ENCODE results near the gene CAMSAP1. TPM values are rescaled to one million over a fixed set of nuclear protein-coding genes. Genes with fewer than 3 reads are reported as not detected.

Gene CAMSAP1
- total and polyA plus RNA-seq, 10 donors, result 2.4 to 34.3 (median 19.8) TPM

GRCh38 chr9:135929656-135930445 is 22.5 kb upstream of the CAMSAP1 start:
- TF ChIP-seq POLR2AphosphoS5 (IDR thresholded peaks at IDR 0.05), result no peak
- no peak for TF ChIP-seq POLR2A (IDR thresholded peaks at IDR 0.05)
- TF ChIP-seq, protein P1, sequence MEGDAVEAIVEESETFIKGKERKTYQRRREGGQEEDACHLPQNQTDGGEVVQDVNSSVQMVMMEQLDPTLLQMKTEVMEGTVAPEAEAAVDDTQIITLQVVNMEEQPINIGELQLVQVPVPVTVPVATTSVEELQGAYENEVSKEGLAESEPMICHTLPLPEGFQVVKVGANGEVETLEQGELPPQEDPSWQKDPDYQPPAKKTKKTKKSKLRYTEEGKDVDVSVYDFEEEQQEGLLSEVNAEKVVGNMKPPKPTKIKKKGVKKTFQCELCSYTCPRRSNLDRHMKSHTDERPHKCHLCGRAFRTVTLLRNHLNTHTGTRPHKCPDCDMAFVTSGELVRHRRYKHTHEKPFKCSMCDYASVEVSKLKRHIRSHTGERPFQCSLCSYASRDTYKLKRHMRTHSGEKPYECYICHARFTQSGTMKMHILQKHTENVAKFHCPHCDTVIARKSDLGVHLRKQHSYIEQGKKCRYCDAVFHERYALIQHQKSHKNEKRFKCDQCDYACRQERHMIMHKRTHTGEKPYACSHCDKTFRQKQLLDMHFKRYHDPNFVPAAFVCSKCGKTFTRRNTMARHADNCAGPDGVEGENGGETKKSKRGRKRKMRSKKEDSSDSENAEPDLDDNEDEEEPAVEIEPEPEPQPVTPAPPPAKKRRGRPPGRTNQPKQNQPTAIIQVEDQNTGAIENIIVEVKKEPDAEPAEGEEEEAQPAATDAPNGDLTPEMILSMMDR (IDR thresholded peaks at IDR 0.05 in 8 of 11, conservative IDR thresholded peaks at IDR 0.05 in 3 of 11), result no peak
- H3K4me1 ChIP-seq, result peaks cover 0 to 24% (median 4%) of the 10 kb centered on the region in 6 donors
- no peak overlapping the region for H3K27ac ChIP-seq
- H3K4me3 ChIP-seq, result no peak overlapping the region
- intact Hi-C loops (cut with DNase I; ENCODE audit: low total_unique reads), result no loop called here
- H3K9me3 ChIP-seq, result no peaks in the 10 kb centered on the region
- peaks cover 0 to 88% (median 35%) of the 10 kb centered on the region in 6 donors for H3K36me3 ChIP-seq
- 90 to 94% (median 92%) methylated on average over 9 to 21 of the region's 21 CpGs for WGBS, 5 donors
- no peaks in the 10 kb centered on the region for H3K27me3 ChIP-seq (replicated peaks in 1 of 7)
- no peak for DNase-seq

- no peak for TF ChIP-seq POLR2AphosphoS5 (IDR thresholded peaks at IDR 0.05)
- TF ChIP-seq, protein P1 (IDR thresholded peaks at IDR 0.05 in 8 of 11, conservative IDR thresholded peaks at IDR 0.05 in 3 of 11), result no peak
- TF ChIP-seq POLR2A (IDR thresholded peaks at IDR 0.05), result no peak
- DNase-seq, result no peak
- Histone ChIP-seq H3K36me3 (peaks cover 0 to 86% (median 30%) of the 10 kb centered on the region in 6 donors), H3K27ac (no peak overlapping the region), H3K27me3 (replicated peaks in 1 of 7) (no peaks in the 10 kb centered on the region), H3K4me1 (peaks cover 0 to 24% (median 4%) of the 10 kb centered on the region in 6 donors), H3K9me3 (no peaks in the 10 kb centered on the region), H3K4me3 (no peak overlapping the region)
- intact Hi-C loops (cut with DNase I; ENCODE audit: low total_unique reads), result no loop called here
- WGBS, 5 donors, result 89 to 94% (median 93%) methylated on average over 12 to 27 of the region's 27 CpGs
Observed at GRCh38 chr9:135928731-135929655, 21.6 kb upstream of the CAMSAP1 start.

DNA sequence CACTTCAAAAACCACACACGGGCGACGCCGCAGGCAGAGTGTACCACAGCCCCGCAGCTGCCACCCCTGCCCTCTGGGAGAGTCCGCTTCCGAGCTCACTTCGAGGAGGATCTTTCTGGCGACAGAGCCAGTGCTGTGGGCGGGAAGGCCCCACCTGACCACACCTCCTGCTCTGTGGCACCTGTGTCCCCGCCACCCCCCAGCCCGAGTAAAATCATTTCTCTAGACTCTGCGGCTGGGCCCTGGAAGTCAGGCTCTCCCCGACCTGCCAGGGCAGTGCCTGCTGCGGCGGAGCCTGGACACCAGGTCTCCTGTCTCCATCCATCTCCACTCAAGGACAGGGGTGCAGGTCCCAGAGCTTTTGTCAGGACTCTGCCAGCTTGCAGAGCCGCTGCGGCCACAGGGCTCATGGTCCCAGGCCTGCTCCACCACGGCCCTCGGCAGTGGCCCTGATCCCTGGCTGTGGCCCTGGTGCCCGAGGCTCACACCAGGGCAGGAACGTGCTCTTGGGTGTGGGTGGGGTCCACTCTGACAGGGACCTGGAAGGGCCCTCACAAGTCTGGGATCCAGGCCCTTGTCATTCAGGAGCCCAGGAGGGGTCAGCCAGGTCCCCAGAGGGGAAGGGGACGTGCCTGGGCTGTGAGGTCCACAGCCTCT is 20.9 kb upstream of the CAMSAP1 start:
- H3K27me3 ChIP-seq (replicated peaks in 1 of 7), result no peaks in the 10 kb centered on the region
- no peak for DNase-seq
- H3K36me3 ChIP-seq, result peaks cover 0 to 86% (median 30%) of the 10 kb centered on the region in 6 donors
- TF ChIP-seq POLR2A (IDR thresholded peaks at IDR 0.05) (no peak), POLR2AphosphoS5 (IDR thresholded peaks at IDR 0.05) (no peak)
- TF ChIP-seq, protein P1 (IDR thresholded peaks at IDR 0.05 in 8 of 11, conservative IDR thresholded peaks at IDR 0.05 in 3 of 11), result no peak
- no peak overlapping the region for H3K4me3 ChIP-seq
- peaks cover 0 to 24% (median 4%) of the 10 kb centered on the region in 6 donors for H3K4me1 ChIP-seq
- WGBS, 5 donors, result 86 to 97% (median 90%) methylated on average over 10 to 23 of the region's 23 CpGs
- intact Hi-C loops (cut with DNase I; ENCODE audit: low total_unique reads), result no loop called here
- no peaks in the 10 kb centered on the region for H3K9me3 ChIP-seq
- H3K27ac ChIP-seq, result no peak overlapping the region
